ENCODE measurements around the gene VKORC1L1.
"Not testable (repeated sequence)": the region's sequence is repeated elsewhere in the genome, so short reads cannot be mapped to it uniquely, and the experiment has no call there.

The VKORC1L1 gene

GRCh38 chr7:65981965-65982792 lies 109.3 kb downstream of the VKORC1L1 start, which contains the start of gene GUSB:
Gene GUSB, minus strand, starts transcription at chr7:65982213. Its CDS starts 30 bp downstream, at chr7:65982183.
- H3K79me1 ChIP-seq (ENCODE audit: low read length): peaks cover 10% of the 10 kb centered on the region
- peak within 1 kb of the TSS; percentile 31 for H4K8ac ChIP-seq (ENCODE audit: low read depth, low read length)
- peak within 1 kb of the TSS; percentile 95 for H3K56ac ChIP-seq (ENCODE audit: low read length)
- no peak within 1 kb of the TSS for H3K23ac ChIP-seq (ENCODE audit: low read length)
- no peak within 1 kb of the TSS for H3K27ac ChIP-seq (ENCODE audit: low read depth, low read length)
- peak within 1 kb of the TSS; percentile 68 for H3K4me3 ChIP-seq (ENCODE audit: low read length)
- no peaks in the 10 kb centered on the region for H3K36me3 ChIP-seq (ENCODE audit: control insufficient read depth, insufficient read depth, low read length)
- no peaks in the 10 kb centered on the region for H3K4me1 ChIP-seq (ENCODE audit: control insufficient read depth, low read depth, low read length)
- H2AK5ac ChIP-seq (ENCODE audit: low read length): no peak within 1 kb of the TSS
- H2BK120ac ChIP-seq (ENCODE audit: low read depth, low read length): no peak within 1 kb of the TSS
- H3K27me3 ChIP-seq (ENCODE audit: insufficient read depth, low read length, poor library complexity): no peaks in the 10 kb centered on the region
- peak within 1 kb of the TSS; percentile 90 for H3K4ac ChIP-seq (ENCODE audit: low read depth, low read length)
- peak within 1 kb of the TSS; percentile 75 for H3K18ac ChIP-seq (ENCODE audit: low read length)
- WGBS (ENCODE audit: extremely low coverage, insufficient coverage, low lambda C conversion rate): no CpG with 5 or more reads among the region's 62 CpGs
- peak within 1 kb of the TSS; percentile 72 for H3K9ac ChIP-seq (ENCODE audit: low read length)
- H2BK15ac ChIP-seq (replicated peaks; ENCODE audit: low read depth): no peak within 1 kb of the TSS
- peaks cover 10% of the 10 kb centered on the region for H3K79me2 ChIP-seq (ENCODE audit: control insufficient read depth, insufficient read depth, low read length)
- H2BK5ac ChIP-seq (ENCODE audit: low read length): no peak within 1 kb of the TSS
- no peak within 1 kb of the TSS for H4K5ac ChIP-seq (ENCODE audit: low read length)
- H3K4me2 ChIP-seq (ENCODE audit: low read length): peak within 1 kb of the TSS; percentile 41
- peak; percentile 95 for DNase-seq

- H3K4ac ChIP-seq (ENCODE audit: low read depth, low read length): no peak overlapping the region
- no peak for DNase-seq
- no peaks in the 10 kb centered on the region for H3K4me1 ChIP-seq (ENCODE audit: control insufficient read depth, low read depth, low read length)
- H3K79me1 ChIP-seq (ENCODE audit: low read length): peaks cover 10% of the 10 kb centered on the region
- H4K5ac ChIP-seq (ENCODE audit: low read length): no peak overlapping the region
- no peak overlapping the region for H3K18ac ChIP-seq (ENCODE audit: low read length)
- H2BK15ac ChIP-seq (replicated peaks; ENCODE audit: low read depth): no peak overlapping the region
- H3K4me2 ChIP-seq (ENCODE audit: low read length): no peak overlapping the region
- no peak overlapping the region for H2AK5ac ChIP-seq (ENCODE audit: low read length)
- no peaks in the 10 kb centered on the region for H3K27me3 ChIP-seq (ENCODE audit: insufficient read depth, low read length, poor library complexity)
- no peak overlapping the region for H3K9ac ChIP-seq (ENCODE audit: low read length)
- H3K79me2 ChIP-seq (ENCODE audit: control insufficient read depth, insufficient read depth, low read length): peaks cover 10% of the 10 kb centered on the region
- no peak overlapping the region for H3K56ac ChIP-seq (ENCODE audit: low read length)
- H3K4me3 ChIP-seq (ENCODE audit: low read length): no peak overlapping the region
- H2BK5ac ChIP-seq (ENCODE audit: low read length): no peak overlapping the region
- WGBS (ENCODE audit: extremely low coverage, insufficient coverage, low lambda C conversion rate): no CpG with 5 or more reads among the region's 10 CpGs
- H3K27ac ChIP-seq (ENCODE audit: low read depth, low read length): no peak overlapping the region
- H2BK120ac ChIP-seq (ENCODE audit: low read depth, low read length): no peak overlapping the region
- no peak overlapping the region for H4K8ac ChIP-seq (ENCODE audit: low read depth, low read length)
- H3K36me3 ChIP-seq (ENCODE audit: control insufficient read depth, insufficient read depth, low read length): no peaks in the 10 kb centered on the region
- H3K23ac ChIP-seq (ENCODE audit: low read length): no peak overlapping the region
Measured at GRCh38 chr7:65983965-65984658, 111.2 kb downstream of the VKORC1L1 start.

GRCh38 chr7:65988084-65988483 lies 115.2 kb downstream of the VKORC1L1 start:
- no peaks in the 10 kb centered on the region for H3K4me1 ChIP-seq (ENCODE audit: control insufficient read depth, low read depth, low read length)
- H3K79me1 ChIP-seq (ENCODE audit: low read length): no peaks in the 10 kb centered on the region
- no peak overlapping the region for H2AK5ac ChIP-seq (ENCODE audit: low read length)
- H2BK15ac ChIP-seq (replicated peaks; ENCODE audit: low read depth): no peak overlapping the region
- no peaks in the 10 kb centered on the region for H3K79me2 ChIP-seq (ENCODE audit: control insufficient read depth, insufficient read depth, low read length)
- H4K8ac ChIP-seq (ENCODE audit: low read depth, low read length): no peak overlapping the region
- no peak overlapping the region for H2BK120ac ChIP-seq (ENCODE audit: low read depth, low read length)
- H3K27ac ChIP-seq (ENCODE audit: low read depth, low read length): no peak overlapping the region
- no peaks in the 10 kb centered on the region for H3K36me3 ChIP-seq (ENCODE audit: control insufficient read depth, insufficient read depth, low read length)
- DNase-seq: no peak
- no peak overlapping the region for H3K23ac ChIP-seq (ENCODE audit: low read length)
- H3K27me3 ChIP-seq (ENCODE audit: insufficient read depth, low read length, poor library complexity): no peaks in the 10 kb centered on the region
- no peak overlapping the region for H3K56ac ChIP-seq (ENCODE audit: low read length)
- no peak overlapping the region for H3K9ac ChIP-seq (ENCODE audit: low read length)
- no peak overlapping the region for H3K18ac ChIP-seq (ENCODE audit: low read length)
- WGBS (ENCODE audit: extremely low coverage, insufficient coverage, low lambda C conversion rate): no CpG with 5 or more reads among the region's 4 CpGs
- H3K4me3 ChIP-seq (ENCODE audit: low read length): no peak overlapping the region
- H3K4me2 ChIP-seq (ENCODE audit: low read length): no peak overlapping the region
- no peak overlapping the region for H4K5ac ChIP-seq (ENCODE audit: low read length)
- no peak overlapping the region for H3K4ac ChIP-seq (ENCODE audit: low read depth, low read length)
- H2BK5ac ChIP-seq (ENCODE audit: low read length): no peak overlapping the region

DNA sequence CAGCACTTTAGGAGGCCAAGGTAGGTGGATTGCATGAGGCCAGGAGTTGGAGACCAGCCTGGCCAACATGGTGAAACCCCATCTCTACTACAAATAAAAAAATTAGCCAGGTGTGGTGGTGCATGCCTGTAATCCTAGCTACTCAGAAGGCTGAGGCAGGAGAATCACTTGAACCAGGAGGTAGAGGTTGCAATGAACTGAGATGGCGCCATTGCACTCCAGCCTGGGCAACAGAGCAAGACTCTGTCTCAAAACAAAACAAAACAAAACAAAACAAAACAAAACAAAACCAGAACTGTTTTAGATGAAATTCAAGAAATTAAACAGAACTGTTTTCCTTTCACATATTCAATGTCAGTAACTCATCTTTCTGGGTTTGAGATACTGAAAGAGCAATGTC lies 115.6 kb downstream of the VKORC1L1 start:
- not testable (repeated sequence) for H3K4ac ChIP-seq (ENCODE audit: low read depth, low read length); H3K36me3 ChIP-seq (ENCODE audit: control insufficient read depth, insufficient read depth, low read length); H3K27me3 ChIP-seq (ENCODE audit: insufficient read depth, low read length, poor library complexity); H3K9ac ChIP-seq (ENCODE audit: low read length); H3K79me1 ChIP-seq (ENCODE audit: low read length); H2AK5ac ChIP-seq (ENCODE audit: low read length); H3K18ac ChIP-seq (ENCODE audit: low read length); H2BK5ac ChIP-seq (ENCODE audit: low read length); H3K79me2 ChIP-seq (ENCODE audit: control insufficient read depth, insufficient read depth, low read length); H3K27ac ChIP-seq (ENCODE audit: low read depth, low read length); H2BK15ac ChIP-seq (replicated peaks; ENCODE audit: low read depth); H2BK120ac ChIP-seq (ENCODE audit: low read depth, low read length); H3K23ac ChIP-seq (ENCODE audit: low read length); H3K56ac ChIP-seq (ENCODE audit: low read length); H4K8ac ChIP-seq (ENCODE audit: low read depth, low read length); H3K4me1 ChIP-seq (ENCODE audit: control insufficient read depth, low read depth, low read length); H3K4me2 ChIP-seq (ENCODE audit: low read length); H3K4me3 ChIP-seq (ENCODE audit: low read length); DNase-seq; H4K5ac ChIP-seq (ENCODE audit: low read length)
- WGBS (ENCODE audit: extremely low coverage, insufficient coverage, low lambda C conversion rate): no CpG with 5 or more reads among the region's 1 CpG

GRCh38 chr7:65989694-65990080 lies 116.8 kb downstream of the VKORC1L1 start:
- Histone ChIP-seq H3K56ac (ENCODE audit: low read length) (no peak overlapping the region), H3K4ac (ENCODE audit: low read depth, low read length) (no peak overlapping the region), H3K18ac (ENCODE audit: low read length) (no peak overlapping the region), H3K23ac (ENCODE audit: low read length) (no peak overlapping the region), H2BK120ac (ENCODE audit: low read depth, low read length) (no peak overlapping the region), H3K9ac (ENCODE audit: low read length) (no peak overlapping the region), H3K79me1 (ENCODE audit: low read length) (no peaks in the 10 kb centered on the region), H3K27me3 (ENCODE audit: insufficient read depth, low read length, poor library complexity) (no peaks in the 10 kb centered on the region), H2BK5ac (ENCODE audit: low read length) (no peak overlapping the region), H3K79me2 (ENCODE audit: control insufficient read depth, insufficient read depth, low read length) (no peaks in the 10 kb centered on the region), H4K8ac (ENCODE audit: low read depth, low read length) (no peak overlapping the region), H3K27ac (ENCODE audit: low read depth, low read length) (no peak overlapping the region), H2BK15ac (replicated peaks; ENCODE audit: low read depth) (no peak overlapping the region), H4K5ac (ENCODE audit: low read length) (no peak overlapping the region), H3K4me2 (ENCODE audit: low read length) (no peak overlapping the region), H3K4me1 (ENCODE audit: control insufficient read depth, low read depth, low read length) (no peaks in the 10 kb centered on the region), H3K36me3 (ENCODE audit: control insufficient read depth, insufficient read depth, low read length) (no peaks in the 10 kb centered on the region), H2AK5ac (ENCODE audit: low read length) (no peak overlapping the region), H3K4me3 (ENCODE audit: low read length) (no peak overlapping the region)
- no peak for DNase-seq
- WGBS (ENCODE audit: extremely low coverage, insufficient coverage, low lambda C conversion rate): no CpG with 5 or more reads among the region's 3 CpGs

All from mesendoderm (in vitro differentiated cells).